ENCODE results near the gene GMPR2.
A peak's percentile ranks its signal among the peaks of the same experiment; 100 is the strongest.
"Not testable (repeated sequence)": the region's sequence is repeated elsewhere in the genome, so short reads cannot be mapped to it uniquely, and the experiment has no call there.

The GMPR2 gene

GRCh38 chr14:24232645-24233537 is at the start of gene GMPR2:
TSS of gene GMPR2 (plus strand) at chr14:24232929. CDS start at chr14:24233254, 325 bp downstream.
- DNase-seq: no peak

GRCh38 chr14:24183014-24183481 is 49.7 kb upstream of the GMPR2 start:
- no peak for DNase-seq

- no peak for DNase-seq
Measured at GRCh38 chr14:24184104-24184970, 48.4 kb upstream of the GMPR2 start.

- no peak for DNase-seq
Measured at GRCh38 chr14:24185026-24185425, 47.7 kb upstream of the GMPR2 start.

- DNase-seq: no peak
Measured at GRCh38 chr14:24185741-24186140, 47.0 kb upstream of the GMPR2 start.

GRCh38 chr14:24186831-24187538 is 45.7 kb upstream of the GMPR2 start:
- DNase-seq: no peak

GRCh38 chr14:24187539-24187915 is 45.2 kb upstream of the GMPR2 start:
- no peak for DNase-seq

GRCh38 chr14:24188251-24189058 is 44.3 kb upstream of the GMPR2 start, which contains the start of gene IPO4:
TSS of gene IPO4 (minus strand) at chr14:24188816. CDS start at chr14:24188787, 29 bp downstream.
- DNase-seq: peak; percentile 82

GRCh38 chr14:24189059-24189375 is 43.7 kb upstream of the GMPR2 start:
- no peak for DNase-seq

- no peak for DNase-seq
Measured at GRCh38 chr14:24189460-24189859, 43.3 kb upstream of the GMPR2 start.

- DNase-seq: no peak
Measured at GRCh38 chr14:24190416-24190815, 42.3 kb upstream of the GMPR2 start.

- DNase-seq: no peak
Measured at GRCh38 chr14:24192933-24193332, 39.8 kb upstream of the GMPR2 start.

GRCh38 chr14:24194186-24194872 is 38.4 kb upstream of the GMPR2 start:
- no peak for DNase-seq

GRCh38 chr14:24194873-24195185 is 37.9 kb upstream of the GMPR2 start:
- DNase-seq: no peak

- DNase-seq: peak; percentile 75
Measured at GRCh38 chr14:24195186-24196070, 37.3 kb upstream of the GMPR2 start, which contains the start of gene TM9SF1. TSS of gene TM9SF1 (minus strand) at chr14:24195441. CDS start at chr14:24195019, 422 bp downstream.

- no peak for DNase-seq
Measured at GRCh38 chr14:24196071-24197055, 36.4 kb upstream of the GMPR2 start.

GRCh38 chr14:24197056-24197450 is 35.7 kb upstream of the GMPR2 start:
- DNase-seq: no peak

GRCh38 chr14:24198814-24199524 is 33.8 kb upstream of the GMPR2 start:
- DNase-seq: no peak

- not testable (repeated sequence) for DNase-seq
Measured at GRCh38 chr14:24202538-24202937, 30.2 kb upstream of the GMPR2 start.

All from T1000 (cell line).